ENCODE data around the gene OXCT2.

OXCT2 gene

DNA sequence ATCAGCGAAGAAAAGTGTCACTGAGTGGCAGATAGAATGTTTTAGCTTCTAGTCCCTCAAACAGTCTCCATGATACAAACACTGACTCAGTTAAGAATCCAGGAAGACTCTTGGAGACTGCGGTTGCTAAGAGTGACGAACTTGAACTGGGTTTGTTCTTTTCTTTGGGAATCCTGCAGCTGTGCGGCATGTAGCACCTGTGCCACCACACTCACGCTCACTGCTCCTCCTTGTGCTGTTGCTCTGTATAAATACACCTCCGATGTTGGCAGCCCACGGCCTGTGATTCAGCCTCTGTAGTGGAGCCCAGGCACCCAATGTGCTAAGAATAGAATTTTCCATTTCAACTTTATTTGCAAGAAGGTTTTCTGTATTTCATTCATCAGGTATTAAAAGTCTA lies 38.0 kb downstream of the OXCT2 start:
- DNase-seq (ENCODE audit: low read depth in 2 of 2) = no peak

- no peak for DNase-seq (ENCODE audit: low read depth in 2 of 2)
Measured at GRCh38 chr1:39732730-39733129, 38.4 kb downstream of the OXCT2 start.

DNA sequence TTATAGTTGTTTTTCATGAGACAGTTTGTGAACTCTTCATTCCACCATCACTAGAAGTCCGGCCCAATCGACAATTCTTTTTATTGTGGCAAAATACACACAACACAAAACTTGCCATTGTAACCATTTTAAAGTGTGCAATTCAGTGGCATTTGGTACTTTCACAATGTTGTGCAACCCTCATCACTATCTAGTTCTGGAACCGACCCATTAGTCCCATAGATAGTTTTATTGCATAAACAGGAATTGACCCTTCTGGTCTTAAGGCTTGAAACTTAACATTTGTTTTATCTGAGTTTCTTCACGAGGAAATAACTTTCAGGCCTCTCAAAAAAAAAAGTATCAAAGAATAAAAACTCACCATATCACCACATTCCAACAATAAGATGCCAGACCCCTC lies 41.3 kb downstream of the OXCT2 start:
- DNase-seq (ENCODE audit: low read depth in 2 of 2) = no peak

DNA sequence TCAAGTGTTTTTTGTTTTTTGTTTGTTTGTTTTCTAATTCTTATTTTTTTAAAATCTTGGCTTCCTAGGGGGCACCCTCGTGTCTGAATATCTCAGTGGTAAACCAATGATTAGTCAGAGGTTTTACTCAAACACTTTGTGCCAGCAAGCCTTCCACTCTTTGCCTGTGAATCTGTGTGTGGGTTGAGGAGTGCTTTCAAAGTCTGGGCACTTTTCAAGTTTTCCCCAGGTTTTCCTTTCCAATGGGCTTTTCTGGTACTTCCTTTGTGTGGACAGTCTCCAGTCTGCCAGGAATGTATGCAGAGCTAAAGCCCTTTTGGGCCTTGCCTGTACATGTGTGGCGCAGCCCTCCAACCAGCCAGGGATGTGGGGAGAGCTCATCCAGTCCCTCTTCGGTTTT lies 42.1 kb downstream of the OXCT2 start:
- no peak for DNase-seq (ENCODE audit: low read depth in 2 of 2)

DNA sequence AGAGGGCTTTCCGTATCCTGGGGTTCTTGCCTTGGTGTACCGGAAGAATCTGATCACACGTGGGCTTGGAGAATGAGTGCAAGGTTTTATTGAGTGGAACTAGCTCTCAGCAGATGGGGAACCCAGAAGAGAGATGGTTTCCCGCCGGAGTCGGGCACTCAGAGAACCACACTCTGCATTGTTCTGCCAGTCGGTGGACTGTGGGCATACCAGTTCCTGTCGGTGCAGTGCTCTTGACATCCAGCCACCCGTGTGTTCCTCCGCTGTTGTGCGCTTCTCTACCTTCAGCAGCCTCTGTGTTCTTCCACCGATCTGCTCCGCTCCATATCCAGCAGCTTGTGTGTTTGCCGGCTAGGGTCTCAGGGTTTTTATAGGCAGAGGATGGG lies 43.2 kb downstream of the OXCT2 start:
- DNase-seq (ENCODE audit: low read depth in 2 of 2) = no peak

DNA sequence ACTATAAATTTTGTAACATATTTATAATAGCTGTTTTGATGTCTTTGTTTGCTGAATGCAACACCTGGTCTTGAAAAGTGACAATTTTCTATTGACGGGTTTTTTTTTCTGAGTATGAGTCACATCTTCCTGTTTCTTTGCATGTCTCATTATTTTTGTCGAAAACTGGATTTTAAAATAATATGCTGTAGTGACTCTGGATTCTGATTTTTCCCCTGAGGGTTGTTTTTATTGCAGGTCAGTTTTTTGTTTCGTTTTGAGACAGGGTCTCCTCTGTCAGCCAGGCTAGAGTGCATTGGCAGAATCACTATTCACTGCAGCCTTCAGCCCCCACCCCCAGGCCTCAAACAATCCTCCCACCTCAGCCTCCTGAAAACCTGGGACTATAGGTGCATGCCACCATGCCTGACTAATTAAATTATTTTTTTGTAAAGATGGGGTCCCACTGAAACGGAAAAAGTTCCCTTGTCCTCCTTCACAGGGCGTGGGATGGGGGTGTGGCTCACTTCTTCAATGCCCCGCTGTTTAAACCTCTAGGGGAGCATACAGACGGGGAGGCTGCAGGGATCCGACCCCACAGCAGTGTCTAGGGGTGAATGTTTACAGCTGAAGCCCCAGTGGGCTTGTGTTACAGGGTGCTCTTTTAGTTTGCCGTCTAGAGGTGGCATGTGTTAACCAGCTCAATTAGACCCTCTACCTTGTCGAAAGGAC lies 43.8 kb downstream of the OXCT2 start:
- no peak for DNase-seq (ENCODE audit: low read depth in 2 of 2)

GRCh38 chr1:39726600-39726999 lies 44.5 kb downstream of the OXCT2 start:
- DNase-seq (ENCODE audit: low read depth in 2 of 2) = no peak

DNA sequence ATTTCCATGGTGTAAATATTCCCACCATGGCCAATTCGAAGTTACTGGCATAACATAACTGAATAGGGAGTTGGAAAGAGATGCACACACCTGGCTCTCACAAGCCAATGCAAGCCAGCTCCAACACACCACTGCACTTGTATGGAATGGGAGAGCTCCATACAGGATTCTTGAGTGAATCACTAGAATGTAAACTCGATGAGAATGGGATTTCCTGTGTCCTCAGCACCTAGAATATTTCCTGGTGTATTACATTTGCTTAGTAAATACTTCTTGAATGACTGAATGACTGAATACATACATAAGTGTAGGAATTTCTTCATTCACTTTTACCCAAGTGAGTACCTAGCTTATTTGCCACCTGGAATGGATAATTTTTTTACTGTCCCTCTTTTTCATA lies 48.7 kb downstream of the OXCT2 start:
- no peak for DNase-seq (ENCODE audit: low read depth in 2 of 2)

GRCh38 chr1:39721664-39722063 lies 49.5 kb downstream of the OXCT2 start:
- no peak for DNase-seq (ENCODE audit: low read depth in 2 of 2)

GRCh38 chr1:39720094-39720999 lies 50.8 kb downstream of the OXCT2 start:
- no peak for DNase-seq (ENCODE audit: low read depth in 2 of 2)
